WTC11 (cell line): ENCODE measurements around the gene FYN. TPM values are rescaled to one million over a fixed set of nuclear protein-coding genes. Genes with fewer than 3 reads are reported as not detected.

ENCODE experiments used
- ATAC-seq: fragments of 200-7000 bp; cut with Tn5 transposase; 2 replicates; pipeline ENCODE4 v1.10.0; 2021; ENCODE audit warnings: mild to moderate bottlenecking, moderate library complexity
- CTCF ChIA-PET: fragments of 300-600 bp; sonication (Branson Sonifier 250); formaldehyde crosslinking; loops from one replicate; lab custom pipeline; 2021; ENCODE audit warnings: antibody characterized with exemption; lab: Charles Lee
- POLR2A ChIA-PET: fragments of 350-600 bp; sonication (Branson Sonifier 250); formaldehyde crosslinking; loops from one replicate; lab custom pipeline; 2021; ENCODE audit warnings: antibody characterized with exemption; lab: Charles Lee
- DNase-seq: peaks from one replicate; pipeline ENCODE4 v3.0.0; 2021; ENCODE audit warnings: low spot score
- H3K27ac Mint-ChIP-seq: 2 replicates; pipeline ENCODE4 v1.8.0; 2021; ENCODE audit warnings: mixed read lengths
- H3K27me3 Mint-ChIP-seq: 2 replicates; pipeline ENCODE4 v1.8.0; 2021; ENCODE audit warnings: low read depth, mild to moderate bottlenecking, moderate library complexity, mixed read lengths
- H3K36me3 Mint-ChIP-seq: 2 replicates; pipeline ENCODE4 v1.8.0; 2021; ENCODE audit warnings: mixed read lengths
- H3K4me1 Mint-ChIP-seq: 2 replicates; pipeline ENCODE4 v1.8.0; 2022; ENCODE audit warnings: mixed read lengths
- H3K4me3 Mint-ChIP-seq: 2 replicates; pipeline ENCODE4 v1.8.0; 2021; ENCODE audit warnings: mild to moderate bottlenecking, moderate library complexity, mixed read lengths
- H3K9me3 Mint-ChIP-seq: 2 replicates; pipeline ENCODE4 v1.8.0; 2021; ENCODE audit warnings: mixed read lengths
- CBFB ChIP-seq: sonication (generic); formaldehyde crosslinking; IDR thresholded peaks from 2 replicates; pipeline ENCODE4 v1.8.1; 2022; ENCODE audit warnings: mild to moderate bottlenecking, low read depth, missing genetic modification reagents
- FOXP1 ChIP-seq: sonication (generic); formaldehyde crosslinking; IDR thresholded peaks from 2 replicates; pipeline ENCODE4 v1.8.0; 2022; ENCODE audit warnings: missing genetic modification reagents, mild to moderate bottlenecking, moderate library complexity, borderline replicate concordance
- NFATC4 ChIP-seq: fragments of 250-450 bp; sonication (Bioruptor Pico); IDR thresholded peaks from 2 replicates; pipeline ENCODE4 v1.9.0; 2021; ENCODE audit warnings: mild to moderate bottlenecking
- PRRX2 ChIP-seq: fragments of 250-450 bp; sonication (Bioruptor Pico); IDR thresholded peaks from 2 replicates; pipeline ENCODE4 v1.8.0; 2021; ENCODE audit warnings: mild to moderate bottlenecking
- SOX15 ChIP-seq: fragments of 250-450 bp; sonication (Bioruptor Pico); IDR thresholded peaks from 2 replicates; pipeline ENCODE4 v1.9.0; 2021; ENCODE audit warnings: mild to moderate bottlenecking
- TEAD1 ChIP-seq: sonication (generic); formaldehyde crosslinking; IDR thresholded peaks from 2 replicates; pipeline ENCODE4 v1.8.0; 2022; ENCODE audit warnings: mild to moderate bottlenecking, missing genetic modification reagents
- TP53 ChIP-seq: sonication (generic); formaldehyde crosslinking; IDR thresholded peaks from 2 replicates; pipeline ENCODE4 v1.8.1; 2023; ENCODE audit warnings: mild to moderate bottlenecking, missing genetic modification reagents
- ZNF219 ChIP-seq: sonication (generic); formaldehyde crosslinking; IDR thresholded peaks from 2 replicates; pipeline ENCODE4 v1.8.0; 2023; ENCODE audit warnings: missing genetic modification reagents, mild to moderate bottlenecking, borderline replicate concordance
- ZNF396 ChIP-seq: fragments of 250-450 bp; sonication (Bioruptor Pico); IDR thresholded peaks from 2 replicates; pipeline ENCODE4 v1.8.0; 2021; ENCODE audit warnings: mild to moderate bottlenecking, moderate library complexity, borderline replicate concordance
- ZNF671 ChIP-seq: fragments of 250-450 bp; sonication (Bioruptor Pico); IDR thresholded peaks from 2 replicates; pipeline ENCODE4 v1.8.0; 2021; ENCODE audit warnings: mild to moderate bottlenecking
- total RNA-seq: library from RNA; stranded (reverse); gene quantifications from 3 replicates; pipeline ENCODE4 v1.2.3, GENCODE V29; 2021
- TF ChIP-seq, protein P1 (sequence below): fragments of 250-450 bp; sonication (Bioruptor Pico); IDR thresholded peaks from 2 replicates; pipeline ENCODE4 v1.8.0; 2021; ENCODE audit warnings: mild to moderate bottlenecking
- TF ChIP-seq, protein P2 (sequence below): sonication (generic); formaldehyde crosslinking; IDR thresholded peaks from 2 replicates; pipeline ENCODE4 v1.8.0; 2022; ENCODE audit warnings: missing genetic modification reagents
- TF ChIP-seq, protein P3 (sequence below): sonication (generic); formaldehyde crosslinking; IDR thresholded peaks from 2 replicates; pipeline ENCODE4 v1.8.0; 2023; ENCODE audit warnings: missing genetic modification reagents, mild to moderate bottlenecking, borderline replicate concordance
- TF ChIP-seq, protein P4 (sequence below): sonication (generic); formaldehyde crosslinking; IDR thresholded peaks from 2 replicates; pipeline ENCODE4 v1.8.1; 2022; ENCODE audit warnings: low read depth, mild to moderate bottlenecking, moderate library complexity, missing genetic modification reagents, borderline replicate concordance
- TF ChIP-seq, protein P5 (sequence below): fragments of 200-600 bp; IDR thresholded peaks from 2 replicates; pipeline ENCODE4 v1.8.0; 2022; ENCODE audit warnings: antibody characterized with exemption
- TF ChIP-seq, protein P6 (sequence below): sonication (generic); formaldehyde crosslinking; conservative IDR thresholded peaks from 2 replicates; pipeline ENCODE4 v1.8.1; 2023; ENCODE audit warnings: mild to moderate bottlenecking, low read depth, missing genetic modification reagents, moderate library complexity
- TF ChIP-seq, protein P7 (sequence below): sonication (generic); formaldehyde crosslinking; conservative IDR thresholded peaks from 2 replicates; pipeline ENCODE4 v1.8.1; 2022; ENCODE audit warnings: mild to moderate bottlenecking, missing genetic modification reagents

Gene FYN
- total RNA-seq, 1 experiment from 2014 or later: 63.9 TPM

DNA sequence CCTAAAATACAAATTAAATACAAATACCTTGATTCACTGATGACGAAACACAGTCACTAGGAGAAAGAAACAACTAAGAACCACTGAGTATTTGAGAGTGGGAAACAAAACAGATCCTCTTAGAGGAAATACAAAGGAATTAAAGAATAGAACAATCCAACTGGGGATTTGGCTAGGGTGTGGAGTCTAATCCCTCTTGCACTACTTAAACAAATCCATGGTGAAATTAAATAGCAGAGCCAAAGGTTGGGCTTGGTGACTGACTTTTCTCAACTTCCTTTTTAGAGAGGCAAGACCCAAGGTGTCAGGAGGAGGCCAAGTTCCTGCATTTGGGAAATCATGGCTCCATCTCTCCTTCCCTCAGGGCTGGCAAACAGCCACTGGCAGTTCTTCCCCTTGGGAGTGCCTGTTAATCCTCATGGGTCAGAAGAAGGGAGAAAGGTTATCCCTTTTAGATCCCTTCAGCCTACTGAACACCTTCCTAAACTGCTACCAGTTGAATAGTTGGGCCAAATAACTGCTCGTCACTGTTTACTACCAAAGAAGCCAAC lies 166.3 kb downstream of the FYN start:
- H3K27ac Mint-ChIP-seq: no peak overlapping the region

More for the DNA sequence above, 166.3 kb downstream of the FYN start:
- Mint-ChIP-seq H3K4me1 (peaks cover 23% of the 10 kb centered on the region), H3K27me3 (no peaks in the 10 kb centered on the region), H3K4me3 (no peak overlapping the region), H3K36me3 (peaks cover 9% of the 10 kb centered on the region), H3K9me3 (no peaks in the 10 kb centered on the region)
- ChIA-PET POLR2A (no interaction called here), CTCF (no interaction called here)
- DNase-seq (no peak), ATAC-seq (no peak)
- TF ChIP-seq ZNF219 (CRISPR knock-in tag): no peak
- TF ChIP-seq, protein P1, sequence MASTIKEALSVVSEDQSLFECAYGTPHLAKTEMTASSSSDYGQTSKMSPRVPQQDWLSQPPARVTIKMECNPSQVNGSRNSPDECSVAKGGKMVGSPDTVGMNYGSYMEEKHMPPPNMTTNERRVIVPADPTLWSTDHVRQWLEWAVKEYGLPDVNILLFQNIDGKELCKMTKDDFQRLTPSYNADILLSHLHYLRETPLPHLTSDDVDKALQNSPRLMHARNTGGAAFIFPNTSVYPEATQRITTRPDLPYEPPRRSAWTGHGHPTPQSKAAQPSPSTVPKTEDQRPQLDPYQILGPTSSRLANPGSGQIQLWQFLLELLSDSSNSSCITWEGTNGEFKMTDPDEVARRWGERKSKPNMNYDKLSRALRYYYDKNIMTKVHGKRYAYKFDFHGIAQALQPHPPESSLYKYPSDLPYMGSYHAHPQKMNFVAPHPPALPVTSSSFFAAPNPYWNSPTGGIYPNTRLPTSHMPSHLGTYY (CRISPR knock-in tag): no peak
- no peak for TF ChIP-seq FOXP1 (CRISPR knock-in tag)
- TF ChIP-seq, protein P2, sequence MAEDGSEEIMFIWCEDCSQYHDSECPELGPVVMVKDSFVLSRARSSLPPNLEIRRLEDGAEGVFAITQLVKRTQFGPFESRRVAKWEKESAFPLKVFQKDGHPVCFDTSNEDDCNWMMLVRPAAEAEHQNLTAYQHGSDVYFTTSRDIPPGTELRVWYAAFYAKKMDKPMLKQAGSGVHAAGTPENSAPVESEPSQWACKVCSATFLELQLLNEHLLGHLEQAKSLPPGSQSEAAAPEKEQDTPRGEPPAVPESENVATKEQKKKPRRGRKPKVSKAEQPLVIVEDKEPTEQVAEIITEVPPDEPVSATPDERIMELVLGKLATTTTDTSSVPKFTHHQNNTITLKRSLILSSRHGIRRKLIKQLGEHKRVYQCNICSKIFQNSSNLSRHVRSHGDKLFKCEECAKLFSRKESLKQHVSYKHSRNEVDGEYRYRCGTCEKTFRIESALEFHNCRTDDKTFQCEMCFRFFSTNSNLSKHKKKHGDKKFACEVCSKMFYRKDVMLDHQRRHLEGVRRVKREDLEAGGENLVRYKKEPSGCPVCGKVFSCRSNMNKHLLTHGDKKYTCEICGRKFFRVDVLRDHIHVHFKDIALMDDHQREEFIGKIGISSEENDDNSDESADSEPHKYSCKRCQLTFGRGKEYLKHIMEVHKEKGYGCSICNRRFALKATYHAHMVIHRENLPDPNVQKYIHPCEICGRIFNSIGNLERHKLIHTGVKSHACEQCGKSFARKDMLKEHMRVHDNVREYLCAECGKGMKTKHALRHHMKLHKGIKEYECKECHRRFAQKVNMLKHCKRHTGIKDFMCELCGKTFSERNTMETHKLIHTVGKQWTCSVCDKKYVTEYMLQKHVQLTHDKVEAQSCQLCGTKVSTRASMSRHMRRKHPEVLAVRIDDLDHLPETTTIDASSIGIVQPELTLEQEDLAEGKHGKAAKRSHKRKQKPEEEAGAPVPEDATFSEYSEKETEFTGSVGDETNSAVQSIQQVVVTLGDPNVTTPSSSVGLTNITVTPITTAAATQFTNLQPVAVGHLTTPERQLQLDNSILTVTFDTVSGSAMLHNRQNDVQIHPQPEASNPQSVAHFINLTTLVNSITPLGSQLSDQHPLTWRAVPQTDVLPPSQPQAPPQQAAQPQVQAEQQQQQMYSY (CRISPR knock-in tag): no peak
- TF ChIP-seq SOX15 (CRISPR knock-in tag): no peak
- TF ChIP-seq, protein P3, sequence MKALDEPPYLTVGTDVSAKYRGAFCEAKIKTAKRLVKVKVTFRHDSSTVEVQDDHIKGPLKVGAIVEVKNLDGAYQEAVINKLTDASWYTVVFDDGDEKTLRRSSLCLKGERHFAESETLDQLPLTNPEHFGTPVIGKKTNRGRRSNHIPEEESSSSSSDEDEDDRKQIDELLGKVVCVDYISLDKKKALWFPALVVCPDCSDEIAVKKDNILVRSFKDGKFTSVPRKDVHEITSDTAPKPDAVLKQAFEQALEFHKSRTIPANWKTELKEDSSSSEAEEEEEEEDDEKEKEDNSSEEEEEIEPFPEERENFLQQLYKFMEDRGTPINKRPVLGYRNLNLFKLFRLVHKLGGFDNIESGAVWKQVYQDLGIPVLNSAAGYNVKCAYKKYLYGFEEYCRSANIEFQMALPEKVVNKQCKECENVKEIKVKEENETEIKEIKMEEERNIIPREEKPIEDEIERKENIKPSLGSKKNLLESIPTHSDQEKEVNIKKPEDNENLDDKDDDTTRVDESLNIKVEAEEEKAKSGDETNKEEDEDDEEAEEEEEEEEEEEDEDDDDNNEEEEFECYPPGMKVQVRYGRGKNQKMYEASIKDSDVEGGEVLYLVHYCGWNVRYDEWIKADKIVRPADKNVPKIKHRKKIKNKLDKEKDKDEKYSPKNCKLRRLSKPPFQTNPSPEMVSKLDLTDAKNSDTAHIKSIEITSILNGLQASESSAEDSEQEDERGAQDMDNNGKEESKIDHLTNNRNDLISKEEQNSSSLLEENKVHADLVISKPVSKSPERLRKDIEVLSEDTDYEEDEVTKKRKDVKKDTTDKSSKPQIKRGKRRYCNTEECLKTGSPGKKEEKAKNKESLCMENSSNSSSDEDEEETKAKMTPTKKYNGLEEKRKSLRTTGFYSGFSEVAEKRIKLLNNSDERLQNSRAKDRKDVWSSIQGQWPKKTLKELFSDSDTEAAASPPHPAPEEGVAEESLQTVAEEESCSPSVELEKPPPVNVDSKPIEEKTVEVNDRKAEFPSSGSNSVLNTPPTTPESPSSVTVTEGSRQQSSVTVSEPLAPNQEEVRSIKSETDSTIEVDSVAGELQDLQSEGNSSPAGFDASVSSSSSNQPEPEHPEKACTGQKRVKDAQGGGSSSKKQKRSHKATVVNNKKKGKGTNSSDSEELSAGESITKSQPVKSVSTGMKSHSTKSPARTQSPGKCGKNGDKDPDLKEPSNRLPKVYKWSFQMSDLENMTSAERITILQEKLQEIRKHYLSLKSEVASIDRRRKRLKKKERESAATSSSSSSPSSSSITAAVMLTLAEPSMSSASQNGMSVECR (CRISPR knock-in tag): no peak
- TF ChIP-seq, protein P4, sequence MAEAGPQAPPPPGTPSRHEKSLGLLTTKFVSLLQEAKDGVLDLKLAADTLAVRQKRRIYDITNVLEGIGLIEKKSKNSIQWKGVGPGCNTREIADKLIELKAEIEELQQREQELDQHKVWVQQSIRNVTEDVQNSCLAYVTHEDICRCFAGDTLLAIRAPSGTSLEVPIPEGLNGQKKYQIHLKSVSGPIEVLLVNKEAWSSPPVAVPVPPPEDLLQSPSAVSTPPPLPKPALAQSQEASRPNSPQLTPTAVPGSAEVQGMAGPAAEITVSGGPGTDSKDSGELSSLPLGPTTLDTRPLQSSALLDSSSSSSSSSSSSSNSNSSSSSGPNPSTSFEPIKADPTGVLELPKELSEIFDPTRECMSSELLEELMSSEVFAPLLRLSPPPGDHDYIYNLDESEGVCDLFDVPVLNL (CRISPR knock-in tag): no peak
- TF ChIP-seq, protein P5, sequence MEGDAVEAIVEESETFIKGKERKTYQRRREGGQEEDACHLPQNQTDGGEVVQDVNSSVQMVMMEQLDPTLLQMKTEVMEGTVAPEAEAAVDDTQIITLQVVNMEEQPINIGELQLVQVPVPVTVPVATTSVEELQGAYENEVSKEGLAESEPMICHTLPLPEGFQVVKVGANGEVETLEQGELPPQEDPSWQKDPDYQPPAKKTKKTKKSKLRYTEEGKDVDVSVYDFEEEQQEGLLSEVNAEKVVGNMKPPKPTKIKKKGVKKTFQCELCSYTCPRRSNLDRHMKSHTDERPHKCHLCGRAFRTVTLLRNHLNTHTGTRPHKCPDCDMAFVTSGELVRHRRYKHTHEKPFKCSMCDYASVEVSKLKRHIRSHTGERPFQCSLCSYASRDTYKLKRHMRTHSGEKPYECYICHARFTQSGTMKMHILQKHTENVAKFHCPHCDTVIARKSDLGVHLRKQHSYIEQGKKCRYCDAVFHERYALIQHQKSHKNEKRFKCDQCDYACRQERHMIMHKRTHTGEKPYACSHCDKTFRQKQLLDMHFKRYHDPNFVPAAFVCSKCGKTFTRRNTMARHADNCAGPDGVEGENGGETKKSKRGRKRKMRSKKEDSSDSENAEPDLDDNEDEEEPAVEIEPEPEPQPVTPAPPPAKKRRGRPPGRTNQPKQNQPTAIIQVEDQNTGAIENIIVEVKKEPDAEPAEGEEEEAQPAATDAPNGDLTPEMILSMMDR: no peak
- TF ChIP-seq, protein P6, sequence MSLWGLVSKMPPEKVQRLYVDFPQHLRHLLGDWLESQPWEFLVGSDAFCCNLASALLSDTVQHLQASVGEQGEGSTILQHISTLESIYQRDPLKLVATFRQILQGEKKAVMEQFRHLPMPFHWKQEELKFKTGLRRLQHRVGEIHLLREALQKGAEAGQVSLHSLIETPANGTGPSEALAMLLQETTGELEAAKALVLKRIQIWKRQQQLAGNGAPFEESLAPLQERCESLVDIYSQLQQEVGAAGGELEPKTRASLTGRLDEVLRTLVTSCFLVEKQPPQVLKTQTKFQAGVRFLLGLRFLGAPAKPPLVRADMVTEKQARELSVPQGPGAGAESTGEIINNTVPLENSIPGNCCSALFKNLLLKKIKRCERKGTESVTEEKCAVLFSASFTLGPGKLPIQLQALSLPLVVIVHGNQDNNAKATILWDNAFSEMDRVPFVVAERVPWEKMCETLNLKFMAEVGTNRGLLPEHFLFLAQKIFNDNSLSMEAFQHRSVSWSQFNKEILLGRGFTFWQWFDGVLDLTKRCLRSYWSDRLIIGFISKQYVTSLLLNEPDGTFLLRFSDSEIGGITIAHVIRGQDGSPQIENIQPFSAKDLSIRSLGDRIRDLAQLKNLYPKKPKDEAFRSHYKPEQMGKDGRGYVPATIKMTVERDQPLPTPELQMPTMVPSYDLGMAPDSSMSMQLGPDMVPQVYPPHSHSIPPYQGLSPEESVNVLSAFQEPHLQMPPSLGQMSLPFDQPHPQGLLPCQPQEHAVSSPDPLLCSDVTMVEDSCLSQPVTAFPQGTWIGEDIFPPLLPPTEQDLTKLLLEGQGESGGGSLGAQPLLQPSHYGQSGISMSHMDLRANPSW: no peak
- TF ChIP-seq, protein P7, sequence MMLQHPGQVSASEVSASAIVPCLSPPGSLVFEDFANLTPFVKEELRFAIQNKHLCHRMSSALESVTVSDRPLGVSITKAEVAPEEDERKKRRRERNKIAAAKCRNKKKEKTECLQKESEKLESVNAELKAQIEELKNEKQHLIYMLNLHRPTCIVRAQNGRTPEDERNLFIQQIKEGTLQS (CRISPR knock-in tag): no peak
- no peak for TF ChIP-seq TP53 (CRISPR knock-in tag)
- TF ChIP-seq CBFB: no peak
- TF ChIP-seq ZNF671 (CRISPR knock-in tag): no peak
- no peak for TF ChIP-seq PRRX2
- TF ChIP-seq TEAD1 (CRISPR knock-in tag): no peak
- TF ChIP-seq ZNF396 (CRISPR knock-in tag): no peak
- no peak for TF ChIP-seq NFATC4
